Epidermal melanocyte (primary cell): ENCODE results near the gene SYT12.
"Not testable (repeated sequence)": the region's sequence is repeated elsewhere in the genome, so short reads cannot be mapped to it uniquely, and the experiment has no call there.

Source experiments
- DNase-seq: peaks from one replicate; pipeline ENCODE4 v3.0.0; 2011; ENCODE audit warnings: low spot score; ENCODE audit not compliant: insufficient read length

The SYT12 gene, protein sequence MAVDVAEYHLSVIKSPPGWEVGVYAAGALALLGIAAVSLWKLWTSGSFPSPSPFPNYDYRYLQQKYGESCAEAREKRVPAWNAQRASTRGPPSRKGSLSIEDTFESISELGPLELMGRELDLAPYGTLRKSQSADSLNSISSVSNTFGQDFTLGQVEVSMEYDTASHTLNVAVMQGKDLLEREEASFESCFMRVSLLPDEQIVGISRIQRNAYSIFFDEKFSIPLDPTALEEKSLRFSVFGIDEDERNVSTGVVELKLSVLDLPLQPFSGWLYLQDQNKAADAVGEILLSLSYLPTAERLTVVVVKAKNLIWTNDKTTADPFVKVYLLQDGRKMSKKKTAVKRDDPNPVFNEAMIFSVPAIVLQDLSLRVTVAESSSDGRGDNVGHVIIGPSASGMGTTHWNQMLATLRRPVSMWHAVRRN

DNA sequence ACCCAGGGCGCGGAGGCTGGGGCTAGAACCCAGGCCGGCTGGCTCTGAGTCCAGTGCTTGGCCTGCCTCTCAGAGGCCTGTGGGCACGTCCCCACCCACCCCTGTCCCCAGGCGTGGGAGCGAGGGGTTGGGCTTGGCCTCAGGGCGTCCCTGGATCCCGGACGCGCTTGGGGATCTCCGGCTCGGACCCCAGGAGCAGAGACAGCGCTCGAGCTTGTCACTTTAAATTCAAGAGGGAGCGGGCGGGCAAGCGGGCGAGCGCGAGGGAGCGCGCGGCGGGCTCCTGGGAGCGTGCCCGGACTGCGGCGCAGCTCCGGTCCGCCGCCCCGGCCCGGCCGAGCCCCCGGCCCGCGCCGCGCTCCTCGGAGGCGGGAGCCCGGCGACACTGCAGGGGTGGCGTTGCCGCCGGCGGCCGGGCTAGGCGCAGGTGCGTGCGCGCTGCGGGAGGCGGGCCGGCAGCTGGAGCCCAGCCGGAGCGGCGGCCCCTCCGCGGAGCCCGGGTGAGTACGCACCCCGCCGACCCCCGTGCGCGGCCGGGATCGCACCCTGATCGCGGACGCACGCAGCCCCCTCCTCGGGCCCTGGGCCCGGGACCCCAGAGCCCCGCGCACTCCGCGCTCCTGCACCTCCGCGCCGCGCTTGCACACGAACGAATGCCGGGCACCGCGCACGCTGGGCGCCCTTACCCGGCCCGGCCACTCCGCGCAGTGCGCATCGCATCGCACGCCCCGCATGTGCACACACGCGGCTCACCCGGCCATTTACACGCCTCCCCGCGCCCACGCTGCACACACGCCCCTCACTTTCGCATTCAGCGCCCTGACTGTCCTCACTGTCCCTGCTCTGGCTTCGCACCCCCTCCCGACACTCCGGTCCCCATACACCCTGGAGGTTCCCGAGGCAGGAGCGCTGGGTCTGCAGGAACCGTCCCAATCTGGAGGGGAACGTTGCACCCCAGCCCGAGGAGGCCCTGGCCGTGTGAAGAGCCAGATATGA lies at the start of gene SYT12:
Gene SYT12 (plus strand): TSS at position 174 of the 996 bp plus-strand sequence. CDS start 7,011 bp downstream, outside the sequence.
- no peak for DNase-seq

DNA sequence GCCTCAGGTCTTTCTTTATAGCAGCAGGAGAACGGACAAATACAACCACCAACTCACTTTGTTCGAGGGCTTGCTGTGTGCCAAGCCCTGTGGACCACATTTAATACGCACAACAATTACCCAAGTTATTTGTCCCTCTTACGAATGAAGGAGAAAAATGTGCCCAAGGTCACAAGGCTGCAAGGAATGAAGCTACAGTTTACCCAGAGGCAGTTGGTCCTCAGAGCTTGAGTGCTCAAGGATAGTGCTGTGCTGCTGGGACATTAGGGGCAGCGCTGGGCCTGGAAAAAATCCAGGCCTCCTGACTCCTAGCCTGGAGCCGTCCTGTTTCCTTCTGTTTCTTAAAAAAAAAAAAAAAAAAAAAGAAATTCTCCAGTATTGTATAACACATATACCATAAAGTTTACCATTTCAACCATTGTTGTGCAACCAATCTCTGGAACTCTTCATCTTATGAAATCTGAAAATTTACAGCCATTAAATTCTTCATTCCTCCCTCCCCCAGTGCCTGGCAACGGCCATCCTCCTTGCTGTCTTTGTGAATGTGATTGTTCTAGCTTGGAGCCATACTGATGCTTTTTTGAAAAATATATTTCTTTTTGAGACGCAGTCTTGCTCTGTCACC lies 48.9 kb upstream of the SYT12 start:
- no peak for DNase-seq

DNA sequence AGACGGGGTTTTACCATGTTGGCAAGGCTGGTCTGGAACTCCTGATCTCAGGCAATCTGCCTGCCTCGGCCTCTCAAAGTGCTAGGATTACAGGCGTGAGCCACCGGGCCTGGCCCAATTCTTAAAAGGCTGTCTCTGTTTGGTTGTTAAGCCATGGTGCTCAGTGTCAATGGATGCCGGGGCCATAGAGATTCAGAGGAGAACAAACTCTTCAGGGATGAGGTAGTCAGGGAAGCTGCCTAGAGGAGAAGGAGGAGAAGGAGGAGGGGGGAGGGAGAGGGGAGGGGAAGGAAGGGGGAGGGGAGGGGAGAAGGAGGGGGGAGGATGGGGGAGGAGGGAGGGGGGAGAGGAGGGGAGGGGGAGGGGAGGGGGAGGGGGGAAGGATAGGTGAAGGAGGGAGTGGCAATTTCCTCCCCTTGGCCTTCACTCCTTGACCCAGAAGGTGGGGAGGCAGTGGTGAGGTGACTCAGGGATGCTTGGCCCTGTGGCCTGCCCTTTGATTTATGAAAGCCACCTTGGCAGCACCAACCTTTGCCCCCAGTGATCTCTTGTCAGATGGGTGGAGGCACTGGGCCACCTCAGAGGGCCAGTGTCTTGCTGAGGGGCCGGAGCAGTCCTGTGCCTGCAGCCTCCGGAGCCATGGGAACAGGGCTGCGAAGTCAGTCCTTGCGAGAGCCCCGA lies 48.1 kb upstream of the SYT12 start, which contains the start of gene C11orf86:
Gene C11orf86 (plus strand): TSS at position 581 of the 681 bp plus-strand sequence. CDS start 59 bp downstream, at position 640.
- DNase-seq: no peak

DNA sequence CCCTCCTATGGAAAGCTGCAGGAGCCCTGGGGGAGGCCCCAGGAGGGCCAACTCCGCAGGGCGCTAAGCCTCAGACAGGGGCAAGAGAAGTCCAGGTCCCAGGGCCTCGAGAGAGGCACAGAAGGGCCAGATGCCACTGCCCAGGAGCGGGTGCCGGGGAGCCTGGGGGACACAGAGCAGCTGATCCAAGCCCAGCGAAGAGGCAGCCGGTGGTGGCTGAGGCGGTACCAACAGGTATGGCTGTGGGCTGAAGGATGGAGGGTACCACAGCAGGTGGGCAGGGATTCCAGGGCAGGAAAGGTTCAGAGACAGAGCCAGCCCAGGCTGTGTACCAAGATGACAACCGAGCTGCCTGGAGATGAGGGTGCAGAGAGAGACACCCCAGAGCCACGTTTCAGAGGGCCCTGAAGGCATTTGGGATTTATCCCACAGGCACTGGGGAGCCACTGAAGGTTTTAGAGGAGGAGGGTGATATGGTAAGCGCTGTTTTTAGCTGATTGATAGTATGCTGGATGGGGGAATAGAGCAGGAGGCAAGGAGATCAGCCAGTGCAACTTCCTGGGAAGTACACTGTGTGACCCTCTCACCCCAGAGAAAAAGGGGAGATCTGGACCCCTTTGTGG lies 47.4 kb upstream of the SYT12 start:
- no peak for DNase-seq

DNA sequence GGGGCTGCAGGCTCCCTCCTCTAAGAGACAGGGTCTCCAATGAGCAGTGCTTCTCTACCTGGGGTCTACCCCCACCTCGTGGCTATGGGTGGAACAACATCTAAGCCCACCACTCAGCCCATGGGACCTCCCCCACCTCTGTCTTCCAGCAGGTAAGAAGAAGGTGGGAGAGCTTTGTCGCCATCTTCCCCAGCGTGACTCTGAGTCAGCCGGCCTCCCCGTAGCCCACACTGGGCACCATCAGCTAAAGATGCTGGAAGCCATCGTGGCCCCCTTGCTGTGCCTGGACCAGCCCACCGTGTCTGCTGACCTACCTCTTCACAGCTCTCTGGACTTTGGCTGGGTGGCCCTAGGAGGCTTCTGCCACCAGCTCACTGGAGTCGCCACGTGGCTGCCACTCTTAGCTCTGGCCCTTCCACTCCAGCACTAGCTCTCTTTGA lies 46.9 kb upstream of the SYT12 start:
- DNase-seq: no peak

DNA sequence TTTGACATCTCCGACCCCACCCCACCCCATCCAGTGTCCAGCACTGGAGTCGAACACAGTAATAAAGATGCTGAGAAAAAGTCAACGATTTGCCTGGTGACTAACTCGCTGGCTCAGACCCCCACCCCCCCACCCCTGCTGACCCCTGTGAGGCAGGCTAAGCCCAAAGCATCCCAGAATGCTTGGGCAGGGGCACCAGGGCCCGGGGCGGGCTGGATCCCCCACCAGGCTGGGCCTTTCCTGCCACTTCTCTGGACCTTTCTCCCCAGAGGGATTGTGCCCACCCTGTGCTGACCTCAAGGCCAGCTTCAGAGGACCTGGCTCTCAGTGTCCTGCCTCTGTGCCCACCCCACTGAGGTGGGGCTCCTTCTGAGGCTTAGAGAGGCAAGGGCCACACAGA lies 46.0 kb upstream of the SYT12 start:
- no peak for DNase-seq

DNA sequence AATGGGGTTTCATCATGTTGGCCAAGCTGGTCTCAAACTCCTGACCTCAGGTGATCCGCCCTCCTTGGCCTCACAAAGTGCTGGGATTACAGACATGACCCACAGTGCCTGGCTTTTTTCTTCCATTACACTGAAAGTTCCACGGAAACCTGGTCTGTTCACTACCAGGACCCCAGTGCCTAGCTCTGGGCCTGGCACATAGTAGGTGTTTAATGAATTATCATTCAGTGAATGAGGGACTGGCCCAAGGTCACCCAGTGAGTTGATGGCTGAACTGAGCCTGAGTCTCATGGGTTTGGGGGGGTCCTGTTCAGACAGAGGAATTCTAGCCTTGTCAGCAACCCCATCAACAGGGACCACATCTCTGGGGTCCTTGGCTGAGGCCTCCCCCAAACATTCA lies 44.7 kb upstream of the SYT12 start:
- no peak for DNase-seq

DNA sequence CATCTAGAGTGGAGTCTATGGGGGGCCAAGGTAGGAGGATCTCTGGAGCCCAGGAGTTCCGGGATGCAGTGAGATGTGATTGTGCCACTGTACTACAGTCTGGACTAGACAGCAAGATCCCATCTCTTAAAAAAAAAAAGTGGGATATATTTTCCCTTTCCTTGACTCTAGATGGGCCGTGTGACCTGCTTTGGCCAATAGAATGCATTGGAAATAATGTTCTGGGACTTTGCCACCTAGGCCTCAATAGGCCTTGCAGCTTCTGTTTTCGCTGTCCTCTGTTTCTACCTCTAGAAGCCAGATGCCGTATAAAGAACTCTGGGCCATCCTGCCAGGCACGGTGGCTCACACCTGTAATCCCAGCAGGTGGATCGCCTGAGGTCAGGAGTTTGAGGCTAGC lies 44.2 kb upstream of the SYT12 start:
- DNase-seq: no peak

DNA sequence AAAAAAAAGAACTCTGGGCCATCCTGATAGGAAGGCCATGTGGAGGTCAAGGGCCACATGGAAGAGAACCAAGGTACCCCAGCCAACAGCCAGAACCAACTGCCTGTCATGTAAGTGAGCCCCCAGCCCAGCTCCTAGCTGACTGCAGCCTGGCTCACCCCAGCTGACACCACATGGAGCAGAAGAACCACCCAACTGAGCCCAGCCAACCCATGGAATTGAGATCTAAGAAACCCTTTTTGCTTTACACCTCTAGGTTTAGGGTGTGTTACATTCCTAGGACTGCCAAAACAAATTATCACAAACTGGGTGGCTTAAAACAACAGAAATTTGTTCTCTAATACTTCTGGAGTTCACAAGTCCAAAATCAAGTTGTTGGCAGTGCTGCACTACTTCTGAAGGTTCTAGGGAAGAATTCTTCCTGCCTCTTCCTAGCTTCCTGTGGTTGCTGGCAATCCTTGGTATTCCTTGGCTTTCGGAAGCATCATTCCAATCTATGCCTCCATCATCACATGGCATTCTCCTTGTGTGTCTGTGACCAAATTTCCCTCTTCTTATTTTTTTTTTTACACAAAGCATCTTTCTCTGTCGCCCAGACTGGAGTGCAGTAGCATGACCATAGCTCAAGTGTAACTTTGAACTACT lies 43.5 kb upstream of the SYT12 start:
- DNase-seq: no peak

DNA sequence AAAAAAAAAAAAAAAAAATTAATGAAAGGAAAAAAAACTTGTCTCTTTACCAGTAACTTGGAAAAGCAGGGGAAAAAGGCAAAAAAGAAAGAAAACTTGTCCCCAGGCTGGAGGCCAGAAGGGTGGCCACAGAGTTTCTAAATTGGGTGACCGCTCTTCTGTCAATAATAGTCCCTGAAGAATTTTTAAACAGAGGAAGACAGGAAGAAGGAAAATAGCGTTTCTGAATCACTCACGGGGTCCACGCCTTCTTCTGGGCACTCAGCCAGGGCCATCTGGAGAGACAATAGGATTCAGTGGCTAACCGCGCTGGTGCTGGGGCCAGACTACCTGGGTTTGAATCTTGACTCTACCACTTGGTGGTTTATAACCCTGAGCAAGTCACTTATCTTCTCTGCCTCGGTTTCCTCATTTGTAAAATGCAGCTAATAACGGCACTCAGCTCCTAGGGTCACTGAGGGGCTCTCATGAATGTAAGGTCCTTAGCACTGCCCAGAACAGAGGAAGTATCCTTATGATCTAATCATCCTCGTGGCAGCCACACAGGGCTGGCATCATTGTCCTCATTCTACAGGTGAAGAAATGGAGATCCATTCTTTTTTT lies 40.9 kb upstream of the SYT12 start:
- peak; percentile 45 for DNase-seq

DNA sequence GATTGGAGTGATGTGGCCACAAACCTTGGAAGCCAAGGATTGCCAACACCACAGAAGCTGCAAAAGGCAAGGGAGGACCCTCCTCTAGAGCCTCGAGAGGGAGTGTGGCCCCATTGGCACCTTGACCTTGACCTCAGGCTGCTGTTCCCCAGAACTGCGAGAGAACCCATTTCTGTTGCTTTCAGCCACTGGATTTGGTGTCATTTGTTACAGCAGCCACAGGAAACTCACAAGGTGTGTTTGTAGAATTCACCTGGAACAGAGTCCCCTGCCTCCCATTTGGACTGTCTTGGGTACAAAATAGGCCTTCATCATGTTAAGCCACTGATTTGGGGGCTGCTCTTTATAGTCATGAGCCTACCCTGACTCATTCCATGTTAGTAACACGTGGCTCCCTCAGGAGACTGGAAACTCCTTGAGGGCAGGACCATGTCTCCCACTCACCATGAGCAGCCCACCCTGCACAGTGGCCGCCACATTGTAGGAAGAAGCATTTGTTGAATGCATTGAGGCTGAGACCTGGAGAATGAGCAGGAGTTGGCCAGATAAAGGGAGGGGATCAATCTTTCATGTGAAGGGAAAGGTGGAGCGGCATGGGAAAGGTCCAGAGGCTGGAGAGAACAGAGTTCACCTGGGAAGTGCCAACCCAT lies 39.5 kb upstream of the SYT12 start:
- no peak for DNase-seq

DNA sequence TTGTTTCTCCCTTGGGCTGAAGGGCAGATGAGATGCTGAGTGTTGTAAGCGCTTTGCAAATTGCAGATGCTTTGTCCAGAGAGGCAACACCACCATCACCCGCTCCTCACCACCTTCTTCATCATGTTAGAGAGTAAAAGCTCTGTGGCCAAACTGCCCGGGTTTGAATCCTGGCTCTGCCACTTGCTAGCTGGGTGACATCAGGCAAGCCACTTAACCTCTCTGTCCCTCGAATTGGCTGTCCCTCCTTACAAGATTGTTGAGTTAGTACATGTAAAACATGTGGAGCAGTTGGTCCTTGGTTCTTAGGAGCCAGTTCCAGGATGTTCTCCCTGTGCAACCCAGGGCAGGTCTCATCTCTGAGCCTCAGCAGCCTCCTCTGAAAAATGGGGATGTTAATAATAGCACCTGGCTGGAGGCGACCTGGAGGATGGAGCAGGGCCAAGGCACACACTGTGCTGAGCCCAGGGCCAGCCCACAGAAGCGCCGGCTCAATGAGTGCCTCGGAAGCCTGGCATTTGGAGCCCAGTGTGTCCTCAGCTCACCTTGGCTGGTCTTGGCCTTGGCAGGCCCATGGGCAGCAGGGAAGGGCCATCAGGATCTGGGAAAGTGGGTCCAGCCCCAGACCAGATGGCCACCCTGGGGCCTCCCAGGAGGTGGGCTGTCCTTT lies 37.3 kb upstream of the SYT12 start:
- no peak for DNase-seq

DNA sequence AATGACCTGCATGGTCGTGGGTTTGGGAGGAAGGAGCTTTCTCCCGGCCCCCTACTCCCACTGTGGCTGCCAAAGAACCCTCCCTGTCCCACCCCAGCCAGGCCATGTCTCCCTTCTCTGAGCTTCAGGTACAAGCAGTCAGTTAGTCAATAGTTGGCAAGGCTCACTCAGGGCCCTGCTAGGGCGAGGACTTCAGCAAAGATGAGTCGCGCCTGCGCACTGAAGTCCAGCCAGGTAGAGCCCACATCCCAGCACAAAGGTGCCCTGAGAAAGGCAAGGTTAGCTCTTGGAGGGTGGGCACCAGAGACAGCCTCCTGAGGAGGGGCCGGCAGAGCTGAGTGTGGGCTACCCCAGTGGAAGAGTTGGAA lies 36.8 kb upstream of the SYT12 start:
- no peak for DNase-seq

DNA sequence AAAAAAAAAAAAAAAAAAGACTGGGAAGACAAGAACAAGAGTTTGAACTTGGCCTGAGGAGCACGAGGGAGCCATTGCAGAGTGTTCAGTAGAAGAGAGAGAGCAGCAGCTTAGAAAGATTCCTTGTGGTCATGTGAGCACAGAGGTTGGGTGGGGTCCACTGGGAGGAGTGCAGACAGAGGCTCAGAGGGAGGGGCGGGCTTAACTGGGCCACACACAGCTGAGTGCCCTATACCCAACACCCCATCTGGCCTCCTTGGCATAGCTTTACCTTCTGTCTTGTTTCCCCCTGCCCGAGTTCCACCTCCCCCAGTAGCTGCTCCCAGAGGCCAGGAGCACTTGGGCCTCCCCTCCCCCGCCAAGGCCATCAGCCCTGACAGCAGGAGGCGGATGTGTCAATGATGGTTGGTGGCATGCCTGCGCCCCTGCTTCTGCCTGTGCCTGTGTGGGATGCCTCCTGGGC lies 35.7 kb upstream of the SYT12 start:
- DNase-seq: peak; percentile 13

DNA sequence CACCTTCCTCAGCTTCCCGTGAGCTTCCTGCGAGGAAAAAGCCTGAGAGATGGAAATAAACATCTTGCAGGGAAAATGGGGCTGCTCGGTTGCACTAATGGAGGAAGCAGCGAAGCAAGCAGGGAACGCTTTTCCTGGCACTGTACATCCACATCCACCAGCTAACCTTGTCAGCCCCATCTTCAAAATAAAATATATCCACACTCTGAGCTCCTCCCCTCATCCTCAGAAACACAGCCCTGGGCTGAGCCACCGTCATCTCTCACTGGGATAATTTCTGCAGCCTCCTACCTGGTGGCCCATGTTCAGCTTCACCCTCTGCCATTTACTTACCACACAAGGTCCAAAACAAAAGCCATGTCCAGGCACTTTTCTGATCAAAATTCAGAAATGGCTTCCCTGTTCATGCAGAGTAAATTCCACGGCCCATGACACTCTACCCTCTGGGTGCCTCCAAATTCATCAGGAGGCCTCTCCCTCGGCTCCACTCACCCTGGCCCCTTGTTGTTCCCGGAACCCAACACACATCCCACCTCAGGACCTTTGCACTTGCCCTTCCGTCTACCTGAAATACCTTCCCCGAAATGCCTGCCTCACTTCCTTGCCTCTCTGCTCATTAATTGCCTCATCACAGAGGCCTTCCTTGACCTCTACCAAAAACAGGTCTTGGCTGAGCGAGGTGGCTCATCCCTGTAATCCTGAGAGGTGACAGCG lies 34.9 kb upstream of the SYT12 start:
- DNase-seq: peak; percentile 9

DNA sequence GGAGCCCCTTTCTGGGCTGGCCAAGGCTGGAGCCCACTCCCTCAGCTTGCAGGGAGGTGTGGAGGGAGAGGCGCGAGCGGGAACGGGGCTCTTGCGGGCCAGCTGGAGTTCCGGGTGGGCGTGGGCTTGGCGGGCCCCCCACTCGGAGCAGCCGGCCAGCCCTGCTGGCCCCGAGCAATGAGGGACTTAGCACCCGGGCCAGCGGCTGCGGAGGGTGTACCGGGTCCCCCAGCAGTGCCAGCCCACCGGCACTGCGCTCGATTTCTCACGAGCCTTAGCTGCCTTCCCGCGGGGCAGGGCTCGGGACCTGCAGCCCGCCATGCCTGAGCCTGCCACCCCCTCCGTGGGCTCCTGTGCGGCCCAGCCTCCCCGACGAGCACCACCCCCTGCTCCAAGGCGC lies 34.2 kb upstream of the SYT12 start:
- DNase-seq: not testable (repeated sequence)

DNA sequence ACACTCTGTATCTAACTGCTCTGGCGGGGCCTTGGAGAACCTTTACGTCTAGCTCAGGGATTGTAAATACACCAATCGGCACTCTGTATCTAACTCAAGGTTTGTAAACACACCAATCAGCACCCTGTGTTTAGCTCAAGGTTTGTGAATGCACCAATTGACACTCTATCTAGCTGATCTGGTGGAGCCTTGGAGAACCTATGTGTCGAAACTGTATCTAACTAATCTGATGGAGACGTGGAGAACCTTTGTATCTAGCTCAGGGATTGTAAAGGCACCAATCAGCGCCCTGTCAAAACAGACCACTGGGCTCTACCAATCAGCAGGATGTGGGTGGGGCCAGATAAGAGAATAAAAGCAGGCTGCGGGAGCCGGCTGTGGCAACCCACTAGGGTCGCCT lies 33.6 kb upstream of the SYT12 start:
- DNase-seq: not testable (repeated sequence)

DNA sequence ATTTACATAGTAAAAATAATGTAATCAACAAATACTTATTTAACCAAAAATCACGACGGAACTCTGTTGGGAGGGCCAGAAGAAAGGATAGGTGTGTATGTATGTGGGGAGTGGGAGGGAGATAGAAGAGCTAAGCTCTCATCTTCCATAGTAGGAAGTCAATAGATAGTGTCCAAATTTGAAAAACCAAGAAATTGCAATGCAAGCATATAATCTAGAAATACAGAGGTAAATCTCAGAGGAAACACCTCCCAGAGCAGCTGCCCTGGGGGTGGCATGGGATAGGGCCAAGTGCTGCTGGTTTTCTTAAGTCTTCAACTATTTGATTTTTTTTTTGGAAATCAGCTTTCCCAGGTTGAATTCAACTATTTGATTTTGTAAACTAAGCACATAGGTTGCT lies 30.9 kb upstream of the SYT12 start:
- no peak for DNase-seq
